HEK293 (cell line): ENCODE results near the gene NSUN4.

Experiments
- BCL11A ChIP-seq: fragments of 450-650 bp; formaldehyde crosslinking; IDR thresholded peaks from 2 replicates; pipeline ENCODE4 v1.5.1; 2016; ENCODE audit warnings: low read depth, missing biosample characterization, missing genetic modification characterization
- FEZF1 ChIP-seq: fragments of 450-650 bp; formaldehyde crosslinking; IDR thresholded peaks from 2 replicates; pipeline ENCODE4 v1.5.1; 2016; ENCODE audit warnings: missing biosample characterization, missing genetic modification characterization
- KLF16 ChIP-seq: fragments of 450-650 bp; formaldehyde crosslinking; IDR thresholded peaks from 2 replicates; pipeline ENCODE4 v1.5.1; 2017; ENCODE audit warnings: missing biosample characterization, missing genetic modification characterization
- OVOL3 ChIP-seq: fragments of 450-650 bp; formaldehyde crosslinking; IDR thresholded peaks from 2 replicates; pipeline ENCODE4 v1.5.1; 2016; ENCODE audit warnings: missing biosample characterization, missing genetic modification characterization
- REPIN1 ChIP-seq: fragments of 450-650 bp; formaldehyde crosslinking; IDR thresholded peaks from 2 replicates; pipeline ENCODE4 v1.5.1; 2017; ENCODE audit warnings: missing biosample characterization, missing genetic modification characterization, low read depth
- TRIM28 ChIP-seq: IDR thresholded peaks from 2 replicates; pipeline ENCODE4 v1.6.1; 2011; ENCODE audit warnings: low read length, control low read depth, borderline replicate concordance
- ZBTB1 ChIP-seq: fragments of 450-650 bp; formaldehyde crosslinking; IDR thresholded peaks from 2 replicates; pipeline ENCODE4 v1.5.1; 2016; ENCODE audit warnings: missing biosample characterization, missing genetic modification characterization
- ZBTB20 ChIP-seq: fragments of 450-650 bp; formaldehyde crosslinking; IDR thresholded peaks from 2 replicates; pipeline ENCODE4 v1.5.1; 2016; ENCODE audit warnings: missing biosample characterization, missing genetic modification characterization
- ZBTB7A ChIP-seq: fragments of 450-650 bp; formaldehyde crosslinking; IDR thresholded peaks from 2 replicates; pipeline ENCODE4 v1.5.1; 2016; ENCODE audit warnings: low read depth, missing biosample characterization, missing genetic modification characterization
- ZFHX2 ChIP-seq: fragments of 450-650 bp; formaldehyde crosslinking; conservative IDR thresholded peaks from 2 replicates; pipeline ENCODE4 v1.5.1; 2016; ENCODE audit warnings: missing biosample characterization, missing genetic modification characterization
- ZNF114 ChIP-seq: fragments of 450-650 bp; formaldehyde crosslinking; IDR thresholded peaks from 2 replicates; pipeline ENCODE4 v1.5.0; 2017; ENCODE audit warnings: missing biosample characterization, missing genetic modification characterization
- ZNF132 ChIP-seq: fragments of 450-650 bp; formaldehyde crosslinking; IDR thresholded peaks from 2 replicates; pipeline ENCODE4 v1.5.1; 2017; ENCODE audit warnings: missing biosample characterization, missing genetic modification characterization, borderline replicate concordance
- ZNF169 ChIP-seq: fragments of 450-650 bp; formaldehyde crosslinking; IDR thresholded peaks from 2 replicates; pipeline ENCODE4 v1.5.1; 2016; ENCODE audit warnings: missing biosample characterization, missing genetic modification characterization
- ZNF324 ChIP-seq: fragments of 450-650 bp; formaldehyde crosslinking; IDR thresholded peaks from 2 replicates; pipeline ENCODE4 v1.5.1; 2016; ENCODE audit warnings: missing biosample characterization, missing genetic modification characterization
- ZNF335 ChIP-seq: fragments of 450-650 bp; formaldehyde crosslinking; conservative IDR thresholded peaks from 2 replicates; pipeline ENCODE4 v1.5.1; 2016; ENCODE audit warnings: missing biosample characterization, missing genetic modification characterization
- ZNF391 ChIP-seq: fragments of 450-650 bp; formaldehyde crosslinking; IDR thresholded peaks from 2 replicates; pipeline ENCODE4 v1.5.1; 2016; ENCODE audit warnings: low read depth, missing biosample characterization, missing genetic modification characterization, borderline replicate concordance
- ZNF544 ChIP-seq: fragments of 450-650 bp; formaldehyde crosslinking; IDR thresholded peaks from 2 replicates; pipeline ENCODE4 v1.5.0; 2017; ENCODE audit warnings: missing biosample characterization, missing genetic modification characterization
- ZNF571 ChIP-seq: fragments of 450-650 bp; formaldehyde crosslinking; IDR thresholded peaks from 2 replicates; pipeline ENCODE4 v1.5.0; 2017; ENCODE audit warnings: missing biosample characterization, missing genetic modification characterization
- ZNF585B ChIP-seq: fragments of 450-650 bp; formaldehyde crosslinking; IDR thresholded peaks from 2 replicates; pipeline ENCODE4 v1.5.1; 2016; ENCODE audit warnings: missing biosample characterization, missing genetic modification characterization
- ZNF600 ChIP-seq: fragments of 450-650 bp; formaldehyde crosslinking; IDR thresholded peaks from 2 replicates; pipeline ENCODE4 v1.5.1; 2016; ENCODE audit warnings: missing biosample characterization, missing genetic modification characterization
- ZNF626 ChIP-seq: fragments of 450-650 bp; sonication (Bioruptor Pico); formaldehyde crosslinking; IDR thresholded peaks from 2 replicates; pipeline ENCODE4 v1.5.1; 2018; ENCODE audit warnings: missing biosample characterization, missing genetic modification characterization, inconsistent platforms
- ZNF629 ChIP-seq: fragments of 450-650 bp; formaldehyde crosslinking; IDR thresholded peaks from 2 replicates; pipeline ENCODE4 v1.5.1; 2017; ENCODE audit warnings: missing biosample characterization, missing genetic modification characterization
- ZNF654 ChIP-seq: fragments of 450-650 bp; formaldehyde crosslinking; IDR thresholded peaks from 2 replicates; pipeline ENCODE4 v1.5.1; 2016; ENCODE audit warnings: low read depth, missing biosample characterization, missing genetic modification characterization
- ZNF76 ChIP-seq: fragments of 450-650 bp; formaldehyde crosslinking; IDR thresholded peaks from 2 replicates; pipeline ENCODE4; 2016; ENCODE audit warnings: low read depth, missing biosample characterization, missing genetic modification characterization, borderline replicate concordance
- ZSCAN16 ChIP-seq: fragments of 450-650 bp; formaldehyde crosslinking; IDR thresholded peaks from 2 replicates; pipeline ENCODE4 v1.5.1; 2016; ENCODE audit warnings: missing biosample characterization, missing genetic modification characterization
- TF ChIP-seq, protein P1 (sequence below): fragments of 450-650 bp; formaldehyde crosslinking; IDR thresholded peaks from 2 replicates; pipeline ENCODE4 v1.5.1; 2016; ENCODE audit warnings: missing biosample characterization, missing genetic modification characterization, borderline replicate concordance
- TF ChIP-seq, protein P2 (sequence below): fragments of 450-650 bp; formaldehyde crosslinking; IDR thresholded peaks from 2 replicates; pipeline ENCODE4 v1.5.1; 2017; ENCODE audit warnings: missing biosample characterization, missing genetic modification characterization
- TF ChIP-seq, protein P3 (sequence below): fragments of 450-650 bp; formaldehyde crosslinking; IDR thresholded peaks from 2 replicates; pipeline ENCODE4 v1.5.1; 2016; ENCODE audit warnings: missing biosample characterization, missing genetic modification characterization, low read depth
- TF ChIP-seq, protein P4 (sequence below): IDR thresholded peaks from 2 replicates; pipeline ENCODE4 v1.6.1; 2011; ENCODE audit warnings: mild to moderate bottlenecking, low read depth, low read length, borderline replicate concordance

The NSUN4 gene

DNA sequence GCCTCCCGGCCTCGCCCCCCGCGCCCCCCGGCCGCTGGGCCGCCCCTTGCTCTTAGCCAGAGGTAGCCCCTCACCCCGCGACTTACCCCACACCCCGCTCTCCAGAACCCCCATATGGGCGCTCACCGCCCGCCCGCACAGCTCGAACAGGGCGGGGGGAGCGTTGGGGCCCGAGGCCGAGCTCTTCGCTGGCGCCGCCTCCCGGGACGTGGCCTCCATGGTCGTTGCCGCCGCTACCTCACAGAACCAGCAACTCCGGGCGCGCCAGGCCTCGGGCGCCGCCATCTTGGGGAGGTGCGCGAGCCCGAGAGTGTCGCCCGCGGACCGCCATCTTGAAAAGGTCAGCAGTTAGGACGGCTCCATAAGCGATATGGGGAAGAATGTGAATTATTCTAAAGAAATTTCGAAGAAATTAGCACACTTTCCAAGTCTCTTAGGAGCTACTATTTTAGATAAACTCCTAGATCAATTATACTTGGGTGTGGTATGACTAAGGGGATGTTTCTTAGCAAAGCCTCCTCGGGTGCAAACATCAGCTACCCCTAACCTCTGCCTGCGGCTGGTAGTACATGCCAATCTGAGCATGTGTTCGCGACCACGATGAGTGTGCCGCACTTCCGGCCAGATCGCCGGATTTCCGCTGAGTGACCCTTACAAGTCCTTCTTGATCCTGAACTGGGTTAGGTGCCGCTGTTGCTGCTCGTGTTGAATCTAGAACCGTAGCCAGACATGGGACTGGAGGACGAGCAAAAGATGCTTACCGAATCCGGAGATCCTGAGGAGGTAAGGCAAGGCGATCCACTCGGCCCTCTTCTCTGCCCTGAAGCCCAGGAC, 37.4 kb upstream of the NSUN4 start, which contains the start of the genes LRRC41 and UQCRH (continued):
- TF ChIP-seq ZNF324 (no peak; the same call in none of the 2 replicates), ZBTB20 (tag by site-specific recombination) (peak; percentile 70; the same call in 1 of the 2 replicates), ZNF169 (no peak), ZNF391 (tag by site-specific recombination) (peak; percentile 43; the same call in 1 of the 2 replicates), ZNF626 (tag by site-specific recombination) (no peak), ZNF132 (tag by site-specific recombination) (no peak), REPIN1 (tag by site-specific recombination) (no peak), ZFHX2 (tag by site-specific recombination) (no peak), ZNF629 (peak; percentile 86), ZNF544 (tag by site-specific recombination) (no peak), ZNF600 (peak; percentile 86), ZNF585B (tag by site-specific recombination) (no peak), KLF16 (tag by site-specific recombination) (0 out of 2 replicates have a peak, but pooled peaks have one; percentile 33), OVOL3 (tag by site-specific recombination) (peak; percentile 48; the same call in 1 of the 2 replicates), TRIM28 (0 out of 2 replicates have a peak, but pooled peaks have one; percentile 36), ZNF76 (tag by site-specific recombination) (peak; percentile 81), ZNF335 (peak; percentile 99), ZBTB7A (tag by site-specific recombination) (0 out of 2 replicates have a peak, but pooled peaks have one; percentile 35), FEZF1 (peak; percentile 31), BCL11A (tag by site-specific recombination) (0 out of 2 replicates have a peak, but pooled peaks have one; percentile 56), ZSCAN16 (tag by site-specific recombination) (no peak), ZNF114 (tag by site-specific recombination) (no peak), ZBTB1 (no peak), ZNF571 (no peak), ZNF654 (tag by site-specific recombination) (no peak)
- TF ChIP-seq, protein P1, sequence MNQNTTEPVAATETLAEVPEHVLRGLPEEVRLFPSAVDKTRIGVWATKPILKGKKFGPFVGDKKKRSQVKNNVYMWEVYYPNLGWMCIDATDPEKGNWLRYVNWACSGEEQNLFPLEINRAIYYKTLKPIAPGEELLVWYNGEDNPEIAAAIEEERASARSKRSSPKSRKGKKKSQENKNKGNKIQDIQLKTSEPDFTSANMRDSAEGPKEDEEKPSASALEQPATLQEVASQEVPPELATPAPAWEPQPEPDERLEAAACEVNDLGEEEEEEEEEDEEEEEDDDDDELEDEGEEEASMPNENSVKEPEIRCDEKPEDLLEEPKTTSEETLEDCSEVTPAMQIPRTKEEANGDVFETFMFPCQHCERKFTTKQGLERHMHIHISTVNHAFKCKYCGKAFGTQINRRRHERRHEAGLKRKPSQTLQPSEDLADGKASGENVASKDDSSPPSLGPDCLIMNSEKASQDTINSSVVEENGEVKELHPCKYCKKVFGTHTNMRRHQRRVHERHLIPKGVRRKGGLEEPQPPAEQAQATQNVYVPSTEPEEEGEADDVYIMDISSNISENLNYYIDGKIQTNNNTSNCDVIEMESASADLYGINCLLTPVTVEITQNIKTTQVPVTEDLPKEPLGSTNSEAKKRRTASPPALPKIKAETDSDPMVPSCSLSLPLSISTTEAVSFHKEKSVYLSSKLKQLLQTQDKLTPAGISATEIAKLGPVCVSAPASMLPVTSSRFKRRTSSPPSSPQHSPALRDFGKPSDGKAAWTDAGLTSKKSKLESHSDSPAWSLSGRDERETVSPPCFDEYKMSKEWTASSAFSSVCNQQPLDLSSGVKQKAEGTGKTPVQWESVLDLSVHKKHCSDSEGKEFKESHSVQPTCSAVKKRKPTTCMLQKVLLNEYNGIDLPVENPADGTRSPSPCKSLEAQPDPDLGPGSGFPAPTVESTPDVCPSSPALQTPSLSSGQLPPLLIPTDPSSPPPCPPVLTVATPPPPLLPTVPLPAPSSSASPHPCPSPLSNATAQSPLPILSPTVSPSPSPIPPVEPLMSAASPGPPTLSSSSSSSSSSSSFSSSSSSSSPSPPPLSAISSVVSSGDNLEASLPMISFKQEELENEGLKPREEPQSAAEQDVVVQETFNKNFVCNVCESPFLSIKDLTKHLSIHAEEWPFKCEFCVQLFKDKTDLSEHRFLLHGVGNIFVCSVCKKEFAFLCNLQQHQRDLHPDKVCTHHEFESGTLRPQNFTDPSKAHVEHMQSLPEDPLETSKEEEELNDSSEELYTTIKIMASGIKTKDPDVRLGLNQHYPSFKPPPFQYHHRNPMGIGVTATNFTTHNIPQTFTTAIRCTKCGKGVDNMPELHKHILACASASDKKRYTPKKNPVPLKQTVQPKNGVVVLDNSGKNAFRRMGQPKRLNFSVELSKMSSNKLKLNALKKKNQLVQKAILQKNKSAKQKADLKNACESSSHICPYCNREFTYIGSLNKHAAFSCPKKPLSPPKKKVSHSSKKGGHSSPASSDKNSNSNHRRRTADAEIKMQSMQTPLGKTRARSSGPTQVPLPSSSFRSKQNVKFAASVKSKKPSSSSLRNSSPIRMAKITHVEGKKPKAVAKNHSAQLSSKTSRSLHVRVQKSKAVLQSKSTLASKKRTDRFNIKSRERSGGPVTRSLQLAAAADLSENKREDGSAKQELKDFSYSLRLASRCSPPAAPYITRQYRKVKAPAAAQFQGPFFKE (tag by site-specific recombination), result no peak
- TF ChIP-seq, protein P2, sequence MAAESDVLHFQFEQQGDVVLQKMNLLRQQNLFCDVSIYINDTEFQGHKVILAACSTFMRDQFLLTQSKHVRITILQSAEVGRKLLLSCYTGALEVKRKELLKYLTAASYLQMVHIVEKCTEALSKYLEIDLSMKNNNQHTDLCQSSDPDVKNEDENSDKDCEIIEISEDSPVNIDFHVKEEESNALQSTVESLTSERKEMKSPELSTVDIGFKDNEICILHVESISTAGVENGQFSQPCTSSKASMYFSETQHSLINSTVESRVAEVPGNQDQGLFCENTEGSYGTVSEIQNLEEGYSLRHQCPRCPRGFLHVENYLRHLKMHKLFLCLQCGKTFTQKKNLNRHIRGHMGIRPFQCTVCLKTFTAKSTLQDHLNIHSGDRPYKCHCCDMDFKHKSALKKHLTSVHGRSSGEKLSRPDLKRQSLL (tag by site-specific recombination), result no peak; the same call in none of the 2 replicates
- TF ChIP-seq, protein P3, sequence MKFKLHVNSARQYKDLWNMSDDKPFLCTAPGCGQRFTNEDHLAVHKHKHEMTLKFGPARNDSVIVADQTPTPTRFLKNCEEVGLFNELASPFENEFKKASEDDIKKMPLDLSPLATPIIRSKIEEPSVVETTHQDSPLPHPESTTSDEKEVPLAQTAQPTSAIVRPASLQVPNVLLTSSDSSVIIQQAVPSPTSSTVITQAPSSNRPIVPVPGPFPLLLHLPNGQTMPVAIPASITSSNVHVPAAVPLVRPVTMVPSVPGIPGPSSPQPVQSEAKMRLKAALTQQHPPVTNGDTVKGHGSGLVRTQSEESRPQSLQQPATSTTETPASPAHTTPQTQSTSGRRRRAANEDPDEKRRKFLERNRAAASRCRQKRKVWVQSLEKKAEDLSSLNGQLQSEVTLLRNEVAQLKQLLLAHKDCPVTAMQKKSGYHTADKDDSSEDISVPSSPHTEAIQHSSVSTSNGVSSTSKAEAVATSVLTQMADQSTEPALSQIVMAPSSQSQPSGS (tag by site-specific recombination), result no peak
- TF ChIP-seq, protein P4, sequence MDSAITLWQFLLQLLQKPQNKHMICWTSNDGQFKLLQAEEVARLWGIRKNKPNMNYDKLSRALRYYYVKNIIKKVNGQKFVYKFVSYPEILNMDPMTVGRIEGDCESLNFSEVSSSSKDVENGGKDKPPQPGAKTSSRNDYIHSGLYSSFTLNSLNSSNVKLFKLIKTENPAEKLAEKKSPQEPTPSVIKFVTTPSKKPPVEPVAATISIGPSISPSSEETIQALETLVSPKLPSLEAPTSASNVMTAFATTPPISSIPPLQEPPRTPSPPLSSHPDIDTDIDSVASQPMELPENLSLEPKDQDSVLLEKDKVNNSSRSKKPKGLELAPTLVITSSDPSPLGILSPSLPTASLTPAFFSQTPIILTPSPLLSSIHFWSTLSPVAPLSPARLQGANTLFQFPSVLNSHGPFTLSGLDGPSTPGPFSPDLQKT, result peak; percentile 79; the same call in 1 of the 2 replicates
